ENCODE results near the gene GPM6B. TPM values are rescaled to one million over a fixed set of nuclear protein-coding genes. Genes with fewer than 3 reads are reported as not detected.

GPM6B gene
- total and polyA plus RNA-seq, 4 donors = 317 to 757 (median 477) TPM

GRCh38 chrX:13780868-13781427, 35.9 kb downstream of the GPM6B start:
- Histone ChIP-seq H3K27ac (ENCODE audit: low read depth, low read length) (no peak overlapping the region), H3K4me3 (ENCODE audit: low read depth, low read length) (no peak overlapping the region), H3K27me3 (ENCODE audit: control insufficient read depth, insufficient read depth, low read length) (peaks cover 36% of the 10 kb centered on the region), H3K36me3 (ENCODE audit: control insufficient read depth, insufficient read depth, low read length) (peaks cover 31% of the 10 kb centered on the region), H3K4me1 (ENCODE audit: control insufficient read depth, insufficient read depth, low read length) (peaks cover 4% of the 10 kb centered on the region), H3K9me3 (ENCODE audit: control insufficient read depth, insufficient read depth, low read length) (no peaks in the 10 kb centered on the region)
- DNase-seq (ENCODE audit: low read depth in 4 of 6, low spot score in 6 of 6) = no peak
- WGBS (ENCODE audit: insufficient coverage) = 80% methylated on average over 7 of the region's 7 CpGs

DNA sequence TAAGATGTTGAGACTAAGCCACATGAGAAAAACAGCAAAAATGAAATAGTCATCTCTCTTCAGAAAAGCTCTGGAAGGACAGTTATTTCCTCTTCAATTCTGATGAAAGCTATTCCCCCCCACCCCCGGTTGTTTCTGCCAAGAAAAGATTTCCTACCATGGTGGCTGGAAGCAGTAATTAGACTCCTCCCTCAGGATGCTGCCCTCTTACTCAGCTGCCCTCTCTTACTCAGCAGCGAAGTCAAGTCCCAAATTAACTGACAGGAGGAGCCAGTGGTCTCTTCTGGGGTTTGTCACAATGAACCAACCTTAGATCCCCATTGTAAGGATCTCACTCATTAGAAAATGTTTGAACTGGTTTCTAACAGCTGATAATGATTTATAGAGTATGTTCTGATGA, 38.0 kb downstream of the GPM6B start:
- no peak for DNase-seq (ENCODE audit: low read depth in 4 of 6, low spot score in 6 of 6)

DNA sequence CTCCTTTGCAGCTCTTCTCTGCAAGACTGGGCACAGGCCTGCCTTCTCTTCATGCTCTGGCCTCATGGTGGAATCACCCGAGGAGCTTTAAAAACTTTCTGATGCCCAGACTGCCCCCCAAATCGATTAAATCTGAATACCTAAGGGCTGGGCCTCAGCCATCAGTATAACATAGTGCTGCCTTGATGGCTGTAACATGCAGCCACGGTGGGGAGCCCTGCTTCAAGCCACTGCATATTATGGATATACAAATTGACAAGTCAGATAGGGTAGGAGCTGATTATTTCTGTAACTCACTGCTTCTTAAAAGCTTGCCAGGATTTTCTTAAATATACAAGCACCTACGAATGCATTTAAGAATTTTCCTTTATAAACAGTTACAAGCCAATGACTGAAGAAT, 40.5 kb downstream of the GPM6B start:
- Histone ChIP-seq H3K4me3 (ENCODE audit: low read depth, low read length) (no peak overlapping the region), H3K27me3 (ENCODE audit: control insufficient read depth, insufficient read depth, low read length) (peaks cover 20% of the 10 kb centered on the region), H3K4me1 (ENCODE audit: control insufficient read depth, insufficient read depth, low read length) (no peaks in the 10 kb centered on the region), H3K36me3 (ENCODE audit: control insufficient read depth, insufficient read depth, low read length) (peaks cover 17% of the 10 kb centered on the region), H3K9me3 (ENCODE audit: control insufficient read depth, insufficient read depth, low read length) (no peaks in the 10 kb centered on the region), H3K27ac (ENCODE audit: low read depth, low read length) (no peak overlapping the region)
- no CpG with 5 or more reads among the region's 4 CpGs for WGBS (ENCODE audit: insufficient coverage)
- DNase-seq (ENCODE audit: low read depth in 4 of 6, low spot score in 6 of 6) = no peak

More for the DNA sequence above, 38.0 kb downstream of the GPM6B start:
- Histone ChIP-seq H3K9me3 (ENCODE audit: control insufficient read depth, insufficient read depth, low read length) (no peaks in the 10 kb centered on the region), H3K36me3 (ENCODE audit: control insufficient read depth, insufficient read depth, low read length) (peaks cover 27% of the 10 kb centered on the region), H3K4me1 (ENCODE audit: control insufficient read depth, insufficient read depth, low read length) (no peaks in the 10 kb centered on the region), H3K27me3 (ENCODE audit: control insufficient read depth, insufficient read depth, low read length) (peaks cover 30% of the 10 kb centered on the region), H3K4me3 (ENCODE audit: low read depth, low read length) (no peak overlapping the region), H3K27ac (ENCODE audit: low read depth, low read length) (no peak overlapping the region)
- WGBS (ENCODE audit: insufficient coverage) = no CpG with 5 or more reads among the region's 2 CpGs

GRCh38 chrX:13775837-13776236, 41.1 kb downstream of the GPM6B start:
- Histone ChIP-seq H3K27ac (ENCODE audit: low read depth, low read length) (no peak overlapping the region), H3K4me1 (ENCODE audit: control insufficient read depth, insufficient read depth, low read length) (no peaks in the 10 kb centered on the region), H3K27me3 (ENCODE audit: control insufficient read depth, insufficient read depth, low read length) (peaks cover 17% of the 10 kb centered on the region), H3K4me3 (ENCODE audit: low read depth, low read length) (no peak overlapping the region), H3K9me3 (ENCODE audit: control insufficient read depth, insufficient read depth, low read length) (no peaks in the 10 kb centered on the region), H3K36me3 (ENCODE audit: control insufficient read depth, insufficient read depth, low read length) (peaks cover 12% of the 10 kb centered on the region)
- no CpG with 5 or more reads among the region's 3 CpGs for WGBS (ENCODE audit: insufficient coverage)
- no peak for DNase-seq (ENCODE audit: low read depth in 4 of 6, low spot score in 6 of 6)

GRCh38 chrX:13774696-13775095, 42.2 kb downstream of the GPM6B start:
- Histone ChIP-seq H3K4me1 (ENCODE audit: control insufficient read depth, insufficient read depth, low read length) (no peaks in the 10 kb centered on the region), H3K27me3 (ENCODE audit: control insufficient read depth, insufficient read depth, low read length) (peaks cover 8% of the 10 kb centered on the region), H3K9me3 (ENCODE audit: control insufficient read depth, insufficient read depth, low read length) (no peaks in the 10 kb centered on the region), H3K4me3 (ENCODE audit: low read depth, low read length) (no peak overlapping the region), H3K27ac (ENCODE audit: low read depth, low read length) (no peak overlapping the region), H3K36me3 (ENCODE audit: control insufficient read depth, insufficient read depth, low read length) (peaks cover 7% of the 10 kb centered on the region)
- no peak for DNase-seq (ENCODE audit: low read depth in 4 of 6, low spot score in 6 of 6)
- WGBS (ENCODE audit: insufficient coverage) = 100% methylated on average over 1 of the region's 2 CpGs

DNA sequence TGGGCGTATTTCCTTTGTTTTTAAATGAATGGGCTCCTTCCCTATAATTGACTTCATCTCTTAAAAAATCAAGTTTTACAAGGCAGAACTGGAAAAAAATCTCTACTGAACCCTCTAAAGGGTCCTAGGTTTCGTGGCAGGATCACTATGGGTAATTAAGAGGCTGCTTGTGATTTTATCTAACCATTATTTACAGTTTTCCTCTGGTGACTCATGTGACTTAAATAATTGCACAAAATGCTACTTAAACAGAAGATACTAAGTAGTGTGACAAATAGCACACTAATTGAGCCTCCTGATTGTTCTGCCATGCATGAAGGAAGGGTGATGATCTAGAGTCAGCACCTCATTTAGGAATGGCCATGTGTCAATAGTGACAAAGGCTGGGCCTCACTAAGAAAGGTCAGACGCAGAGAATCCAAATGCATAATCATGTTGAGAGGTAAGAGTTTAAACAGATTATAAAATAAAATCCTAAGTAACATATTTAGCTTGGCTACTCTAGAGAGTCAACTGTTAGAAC, 46.8 kb downstream of the GPM6B start:
- peaks cover 3% of the 10 kb centered on the region for H3K27me3 ChIP-seq (ENCODE audit: control insufficient read depth, insufficient read depth, low read length)
- WGBS (ENCODE audit: insufficient coverage) = no CpG with 5 or more reads among the region's 3 CpGs

GRCh38 chrX:13768939-13769338, 48.0 kb downstream of the GPM6B start:
- WGBS (ENCODE audit: insufficient coverage) = no CpG with 5 or more reads among the region's 4 CpGs
- H3K36me3 ChIP-seq (ENCODE audit: control insufficient read depth, insufficient read depth, low read length) = peaks cover 9% of the 10 kb centered on the region
- H3K9me3 ChIP-seq (ENCODE audit: control insufficient read depth, insufficient read depth, low read length) = no peaks in the 10 kb centered on the region
- DNase-seq (ENCODE audit: low read depth in 4 of 6, low spot score in 6 of 6) = no peak
- no peak overlapping the region for H3K27ac ChIP-seq (ENCODE audit: low read depth, low read length)
- peaks cover 3% of the 10 kb centered on the region for H3K27me3 ChIP-seq (ENCODE audit: control insufficient read depth, insufficient read depth, low read length)
- H3K4me1 ChIP-seq (ENCODE audit: control insufficient read depth, insufficient read depth, low read length) = peaks cover 7% of the 10 kb centered on the region
- no peak overlapping the region for H3K4me3 ChIP-seq (ENCODE audit: low read depth, low read length)

More for the DNA sequence above, 46.8 kb downstream of the GPM6B start:
- no peak for DNase-seq (ENCODE audit: low read depth in 4 of 6, low spot score in 6 of 6)
- Histone ChIP-seq H3K27ac (ENCODE audit: low read depth, low read length) (no peak overlapping the region), H3K4me1 (ENCODE audit: control insufficient read depth, insufficient read depth, low read length) (no peaks in the 10 kb centered on the region), H3K9me3 (ENCODE audit: control insufficient read depth, insufficient read depth, low read length) (no peaks in the 10 kb centered on the region), H3K4me3 (ENCODE audit: low read depth, low read length) (no peak overlapping the region), H3K36me3 (ENCODE audit: control insufficient read depth, insufficient read depth, low read length) (peaks cover 9% of the 10 kb centered on the region)

GRCh38 chrX:13764765-13765164, 52.1 kb downstream of the GPM6B start:
- no peaks in the 10 kb centered on the region for H3K9me3 ChIP-seq (ENCODE audit: control insufficient read depth, insufficient read depth, low read length)
- DNase-seq (ENCODE audit: low read depth in 4 of 6, low spot score in 6 of 6) = peak in 2 of 6 donors; percentile 64 to 67
- no peak overlapping the region for H3K4me3 ChIP-seq (ENCODE audit: low read depth, low read length)
- peaks cover 6% of the 10 kb centered on the region for H3K27me3 ChIP-seq (ENCODE audit: control insufficient read depth, insufficient read depth, low read length)
- peak overlapping the region; percentile 79 for H3K27ac ChIP-seq (ENCODE audit: low read depth, low read length)
- 43% methylated on average over 5 of the region's 6 CpGs for WGBS (ENCODE audit: insufficient coverage)
- H3K36me3 ChIP-seq (ENCODE audit: control insufficient read depth, insufficient read depth, low read length) = peaks cover 17% of the 10 kb centered on the region
- H3K4me1 ChIP-seq (ENCODE audit: control insufficient read depth, insufficient read depth, low read length) = peaks cover 10% of the 10 kb centered on the region

GRCh38 chrX:13764281-13764680, 52.6 kb downstream of the GPM6B start:
- H3K36me3 ChIP-seq (ENCODE audit: control insufficient read depth, insufficient read depth, low read length) = peaks cover 18% of the 10 kb centered on the region
- DNase-seq (ENCODE audit: low read depth in 4 of 6, low spot score in 6 of 6) = peak in 1 of 6 donors; percentile 34
- H3K27me3 ChIP-seq (ENCODE audit: control insufficient read depth, insufficient read depth, low read length) = peaks cover 6% of the 10 kb centered on the region
- no peaks in the 10 kb centered on the region for H3K9me3 ChIP-seq (ENCODE audit: control insufficient read depth, insufficient read depth, low read length)
- H3K27ac ChIP-seq (ENCODE audit: low read depth, low read length) = peak overlapping the region; percentile 79
- WGBS (ENCODE audit: insufficient coverage) = no CpG with 5 or more reads among the region's 7 CpGs
- peaks cover 10% of the 10 kb centered on the region for H3K4me1 ChIP-seq (ENCODE audit: control insufficient read depth, insufficient read depth, low read length)
- H3K4me3 ChIP-seq (ENCODE audit: low read depth, low read length) = no peak overlapping the region

GRCh38 chrX:13763489-13763888, 53.4 kb downstream of the GPM6B start:
- 28% methylated on average over 6 of the region's 8 CpGs for WGBS (ENCODE audit: insufficient coverage)
- Histone ChIP-seq H3K4me3 (ENCODE audit: low read depth, low read length) (no peak overlapping the region), H3K4me1 (ENCODE audit: control insufficient read depth, insufficient read depth, low read length) (peaks cover 10% of the 10 kb centered on the region), H3K9me3 (ENCODE audit: control insufficient read depth, insufficient read depth, low read length) (no peaks in the 10 kb centered on the region), H3K27me3 (ENCODE audit: control insufficient read depth, insufficient read depth, low read length) (peaks cover 6% of the 10 kb centered on the region), H3K27ac (ENCODE audit: low read depth, low read length) (peak overlapping the region; percentile 33), H3K36me3 (ENCODE audit: control insufficient read depth, insufficient read depth, low read length) (peaks cover 21% of the 10 kb centered on the region)
- DNase-seq (ENCODE audit: low read depth in 4 of 6, low spot score in 6 of 6) = peak in 2 of 6 donors; percentile 50 to 67
